ENCODE data around the gene TPRG1. TPM values are rescaled to one million over a fixed set of nuclear protein-coding genes. Genes with fewer than 3 reads are reported as not detected.
"Not testable (repeated sequence)": the region's sequence is repeated elsewhere in the genome, so short reads cannot be mapped to it uniquely, and the experiment has no call there.

TPRG1 gene
- total and polyA plus RNA-seq, 9 of the 15 experiments (the other 6 are each of a cell fraction or from before 2014, with no cell fraction given): 0.01 TPM; not detected in 8

- no peaks in the 10 kb centered on the region for H3K36me3 ChIP-seq (ENCODE audit: control insufficient read depth, insufficient read depth, low read length)
These were observed 153.7 kb downstream of the TPRG1 start for GRCh38 chr3:189325454-189325853.

GRCh38 chr3:189329630-189330029 is 157.9 kb downstream of the TPRG1 start:
- H3K9me1 ChIP-seq (ENCODE audit: control insufficient read depth, insufficient read depth, low read length); H3K4me1 ChIP-seq (replicated peaks in 1 of 2; ENCODE audit: control insufficient read depth in 2 of 2, insufficient read depth in 2 of 2, low read length in 2 of 2); in situ Hi-C loops (cut with MboI); intact Hi-C loops (cut with micrococcal nuclease); H3K79me2 ChIP-seq (ENCODE audit: control insufficient read depth, insufficient read depth, low read length); DNase-seq (ENCODE audit: extremely low read depth in 1 of 4, low spot score in 3 of 4); FAIRE-seq; H3K4me2 ChIP-seq (ENCODE audit: insufficient read depth, low read length); H3K9me3 ChIP-seq (replicated peaks; ENCODE audit: control insufficient read depth, insufficient read depth, low read depth, low read length); POLR2A ChIA-PET; H3K36me3 ChIP-seq (ENCODE audit: control insufficient read depth, insufficient read depth, low read length); H3K4me3 ChIP-seq; H3K9ac ChIP-seq (ENCODE audit: insufficient read depth in 1 of 2, low read depth in 2 of 2, low read length in 2 of 2); H3K27me3 ChIP-seq (ENCODE audit: control insufficient read depth in 2 of 2, insufficient read depth in 2 of 2, low read length in 2 of 2); ATAC-seq; H2AFZ ChIP-seq (ENCODE audit: low read depth, low read length); H4K20me1 ChIP-seq (replicated peaks; ENCODE audit: control insufficient read depth, insufficient read depth, low read length); BruUV-seq (replicated peaks); CTCF ChIA-PET (ENCODE audit: low intra/inter-chr PET ratio); H3K27ac ChIP-seq (ENCODE audit: extremely low read depth, low read depth, low read length): not testable (repeated sequence)
- WGBS (ENCODE audit: insufficient coverage, low coverage, missing lambda C conversion rate): 4% methylated on average over 4 of the region's 4 CpGs

More at GRCh38 chr3:189325454-189325853, 153.7 kb downstream of the TPRG1 start:
- Histone ChIP-seq H3K9ac (ENCODE audit: insufficient read depth in 1 of 2, low read depth in 2 of 2, low read length in 2 of 2) (no peak overlapping the region), H3K27me3 (ENCODE audit: control insufficient read depth in 2 of 2, insufficient read depth in 2 of 2, low read length in 2 of 2) (no peaks in the 10 kb centered on the region), H3K4me1 (replicated peaks in 1 of 2; ENCODE audit: control insufficient read depth in 2 of 2, insufficient read depth in 2 of 2, low read length in 2 of 2) (no peaks in the 10 kb centered on the region), H3K79me2 (ENCODE audit: control insufficient read depth, insufficient read depth, low read length) (no peaks in the 10 kb centered on the region), H3K27ac (ENCODE audit: extremely low read depth, low read depth, low read length) (no peak overlapping the region), H3K9me3 (replicated peaks; ENCODE audit: control insufficient read depth, insufficient read depth, low read depth, low read length) (no peaks in the 10 kb centered on the region), H4K20me1 (replicated peaks; ENCODE audit: control insufficient read depth, insufficient read depth, low read length) (no peaks in the 10 kb centered on the region), H3K4me3 (no peak overlapping the region), H2AFZ (ENCODE audit: low read depth, low read length) (no peak overlapping the region), H3K4me2 (ENCODE audit: insufficient read depth, low read length) (no peak overlapping the region), H3K9me1 (ENCODE audit: control insufficient read depth, insufficient read depth, low read length) (no peaks in the 10 kb centered on the region)
- WGBS (ENCODE audit: insufficient coverage, low coverage, missing lambda C conversion rate): 0% methylated on average over 3 of the region's 3 CpGs
- ATAC-seq: no peak
- TF ChIP-seq ZBTB2 (IDR thresholded peaks at IDR 0.05): no peak
- no peak for TF ChIP-seq TAF15 (IDR thresholded peaks at IDR 0.05; ENCODE audit: low read depth, low read length)
- no peak for TF ChIP-seq NFYB (IDR thresholded peaks at IDR 0.05; ENCODE audit: extremely low read depth, insufficient read length)
- no peak for TF ChIP-seq NBN (IDR thresholded peaks at IDR 0.05; ENCODE audit: low read depth)
- TF ChIP-seq ZNF12 (CRISPR knock-in tag; IDR thresholded peaks at IDR 0.05): no peak
- TF ChIP-seq ETV1 (tag; conservative IDR thresholded peaks at IDR 0.05; ENCODE audit: low read depth): no peak
- no peak for TF ChIP-seq KAT7 (CRISPR knock-in tag; IDR thresholded peaks at IDR 0.05; ENCODE audit: borderline replicate concordance)
- TF ChIP-seq TEAD2 (tag; IDR thresholded peaks at IDR 0.05): no peak
- no peak for TF ChIP-seq RBM15 (IDR thresholded peaks at IDR 0.05; ENCODE audit: insufficient read depth, low read length)
- no peak for TF ChIP-seq ZZZ3 (IDR thresholded peaks at IDR 0.05)
- TF ChIP-seq PHB2 (IDR thresholded peaks at IDR 0.05; ENCODE audit: low read depth): no peak
- no peak for TF ChIP-seq IRF9 (tag; IDR thresholded peaks at IDR 0.05)
- TF ChIP-seq ZBTB1 (CRISPR knock-in tag; IDR thresholded peaks at IDR 0.05; ENCODE audit: borderline replicate concordance, low read depth): no peak
- no peak for TF ChIP-seq ZNF24 (IDR thresholded peaks at IDR 0.05)
- no peak for TF ChIP-seq CREM (IDR thresholded peaks at IDR 0.05; ENCODE audit: low read depth)
- TF ChIP-seq TBL1XR1 (IDR thresholded peaks at IDR 0.05; ENCODE audit: low read length in 2 of 2): no peak
- no peak for TF ChIP-seq USF2 (CRISPR knock-in tag; IDR thresholded peaks at IDR 0.05)
- TF ChIP-seq ZNF586 (CRISPR knock-in tag; conservative IDR thresholded peaks at IDR 0.05): no peak
- no peak for TF ChIP-seq PTBP1 (IDR thresholded peaks at IDR 0.05; ENCODE audit: low read depth, low read length)
- no peak for TF ChIP-seq ZNF124 (CRISPR knock-in tag; IDR thresholded peaks at IDR 0.05)
- BruUV-seq (replicated peaks): no TSS peak
- FAIRE-seq: no peak
- in situ Hi-C loops (cut with MboI) (no loop called here), intact Hi-C loops (cut with micrococcal nuclease) (no loop called here)
- POLR2A ChIA-PET: no interaction called here
- no peak for DNase-seq (ENCODE audit: extremely low read depth in 1 of 4, low spot score in 3 of 4)
- CTCF ChIA-PET (ENCODE audit: low intra/inter-chr PET ratio): no interaction called here

All from K562 (cell line).